ENCODE data around the gene PPP1R14C.

PPP1R14C gene

GRCh38 chr6:150233843-150234269 is 91.0 kb downstream of the PPP1R14C start:
- Histone ChIP-seq H3K9ac (ENCODE audit: low read length) (no peak overlapping the region), H3K36me3 (replicated peaks; ENCODE audit: low read depth, low read length) (no peaks in the 10 kb centered on the region), H3K9me3 (ENCODE audit: insufficient read depth, low read length) (no peaks in the 10 kb centered on the region), H3K27ac (ENCODE audit: low read length) (no peak overlapping the region), H2AFZ (ENCODE audit: low read depth, low read length) (no peak overlapping the region), H3K4me1 (ENCODE audit: low read length) (no peaks in the 10 kb centered on the region), H3K4me2 (ENCODE audit: low read length) (no peak overlapping the region), H4K20me1 (ENCODE audit: insufficient read depth, low read length) (no peaks in the 10 kb centered on the region), H3K4me3 (ENCODE audit: low read length) (no peak overlapping the region), H3K27me3 (ENCODE audit: low read depth, low read length) (no peaks in the 10 kb centered on the region), H3K79me2 (ENCODE audit: low read length) (no peaks in the 10 kb centered on the region)
- TF ChIP-seq, protein P1, sequence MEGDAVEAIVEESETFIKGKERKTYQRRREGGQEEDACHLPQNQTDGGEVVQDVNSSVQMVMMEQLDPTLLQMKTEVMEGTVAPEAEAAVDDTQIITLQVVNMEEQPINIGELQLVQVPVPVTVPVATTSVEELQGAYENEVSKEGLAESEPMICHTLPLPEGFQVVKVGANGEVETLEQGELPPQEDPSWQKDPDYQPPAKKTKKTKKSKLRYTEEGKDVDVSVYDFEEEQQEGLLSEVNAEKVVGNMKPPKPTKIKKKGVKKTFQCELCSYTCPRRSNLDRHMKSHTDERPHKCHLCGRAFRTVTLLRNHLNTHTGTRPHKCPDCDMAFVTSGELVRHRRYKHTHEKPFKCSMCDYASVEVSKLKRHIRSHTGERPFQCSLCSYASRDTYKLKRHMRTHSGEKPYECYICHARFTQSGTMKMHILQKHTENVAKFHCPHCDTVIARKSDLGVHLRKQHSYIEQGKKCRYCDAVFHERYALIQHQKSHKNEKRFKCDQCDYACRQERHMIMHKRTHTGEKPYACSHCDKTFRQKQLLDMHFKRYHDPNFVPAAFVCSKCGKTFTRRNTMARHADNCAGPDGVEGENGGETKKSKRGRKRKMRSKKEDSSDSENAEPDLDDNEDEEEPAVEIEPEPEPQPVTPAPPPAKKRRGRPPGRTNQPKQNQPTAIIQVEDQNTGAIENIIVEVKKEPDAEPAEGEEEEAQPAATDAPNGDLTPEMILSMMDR (IDR thresholded peaks at IDR 0.05; ENCODE audit: low read depth, low read length) = no peak
- TF ChIP-seq EZH2phosphoT487 (IDR thresholded peaks at IDR 0.05; ENCODE audit: low read depth) = no peak

DNA sequence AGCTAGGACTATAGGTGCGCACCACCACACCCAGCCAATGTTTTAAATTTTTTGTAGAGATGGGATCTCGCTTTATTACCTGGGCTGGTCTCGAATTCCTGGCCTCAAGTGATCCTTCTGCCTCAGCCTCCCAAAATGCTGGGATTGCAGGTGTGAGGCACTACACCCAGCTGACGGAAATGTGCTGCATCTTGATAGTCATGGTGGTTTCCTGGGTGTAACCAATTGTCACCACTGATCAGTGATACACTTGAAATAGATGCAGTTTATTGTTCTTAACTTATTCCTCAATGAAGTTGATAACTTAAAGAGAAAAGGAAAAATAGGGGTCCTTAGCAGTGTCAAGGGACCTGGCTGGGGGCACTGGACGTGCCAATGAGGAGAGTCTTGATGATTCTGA is 92.4 kb downstream of the PPP1R14C start:
- H3K27me3 ChIP-seq (ENCODE audit: low read depth, low read length) = no peaks in the 10 kb centered on the region
- no peaks in the 10 kb centered on the region for H3K36me3 ChIP-seq (replicated peaks; ENCODE audit: low read depth, low read length)
- no peak overlapping the region for H2AFZ ChIP-seq (ENCODE audit: low read depth, low read length)
- TF ChIP-seq, protein P1 (IDR thresholded peaks at IDR 0.05; ENCODE audit: low read depth, low read length) = no peak
- TF ChIP-seq EZH2phosphoT487 (IDR thresholded peaks at IDR 0.05; ENCODE audit: low read depth) = no peak
- H3K9me3 ChIP-seq (ENCODE audit: insufficient read depth, low read length) = no peaks in the 10 kb centered on the region
- H3K4me1 ChIP-seq (ENCODE audit: low read length) = no peaks in the 10 kb centered on the region
- no peak overlapping the region for H3K4me2 ChIP-seq (ENCODE audit: low read length)
- no peak overlapping the region for H3K27ac ChIP-seq (ENCODE audit: low read length)
- no peaks in the 10 kb centered on the region for H4K20me1 ChIP-seq (ENCODE audit: insufficient read depth, low read length)
- no peak overlapping the region for H3K9ac ChIP-seq (ENCODE audit: low read length)
- no peaks in the 10 kb centered on the region for H3K79me2 ChIP-seq (ENCODE audit: low read length)
- no peak overlapping the region for H3K4me3 ChIP-seq (ENCODE audit: low read length)

- H3K4me3 ChIP-seq (ENCODE audit: low read length) = no peak overlapping the region
- H3K27me3 ChIP-seq (ENCODE audit: low read depth, low read length) = no peaks in the 10 kb centered on the region
- TF ChIP-seq EZH2phosphoT487 (IDR thresholded peaks at IDR 0.05; ENCODE audit: low read depth) = no peak
- TF ChIP-seq, protein P1 (IDR thresholded peaks at IDR 0.05; ENCODE audit: low read depth, low read length) = no peak
- no peaks in the 10 kb centered on the region for H3K79me2 ChIP-seq (ENCODE audit: low read length)
- H3K36me3 ChIP-seq (replicated peaks; ENCODE audit: low read depth, low read length) = no peaks in the 10 kb centered on the region
- no peak overlapping the region for H3K4me2 ChIP-seq (ENCODE audit: low read length)
- H2AFZ ChIP-seq (ENCODE audit: low read depth, low read length) = no peak overlapping the region
- H3K27ac ChIP-seq (ENCODE audit: low read length) = no peak overlapping the region
- no peaks in the 10 kb centered on the region for H4K20me1 ChIP-seq (ENCODE audit: insufficient read depth, low read length)
- H3K9ac ChIP-seq (ENCODE audit: low read length) = no peak overlapping the region
- peaks cover 1% of the 10 kb centered on the region; the same call in 1 of the 2 replicates for H3K4me1 ChIP-seq (ENCODE audit: low read length)
- no peaks in the 10 kb centered on the region for H3K9me3 ChIP-seq (ENCODE audit: insufficient read depth, low read length)
Measured at GRCh38 chr6:150236114-150236513, 93.3 kb downstream of the PPP1R14C start.

GRCh38 chr6:150236544-150236943 is 93.7 kb downstream of the PPP1R14C start:
- Histone ChIP-seq H3K4me2 (ENCODE audit: low read length) (no peak overlapping the region), H3K79me2 (ENCODE audit: low read length) (no peaks in the 10 kb centered on the region), H3K4me1 (ENCODE audit: low read length) (peaks cover 3% of the 10 kb centered on the region; the same call in 1 of the 2 replicates), H3K9ac (ENCODE audit: low read length) (no peak overlapping the region), H3K27ac (ENCODE audit: low read length) (no peak overlapping the region), H3K36me3 (replicated peaks; ENCODE audit: low read depth, low read length) (no peaks in the 10 kb centered on the region), H3K27me3 (ENCODE audit: low read depth, low read length) (no peaks in the 10 kb centered on the region), H4K20me1 (ENCODE audit: insufficient read depth, low read length) (no peaks in the 10 kb centered on the region), H3K9me3 (ENCODE audit: insufficient read depth, low read length) (no peaks in the 10 kb centered on the region), H3K4me3 (ENCODE audit: low read length) (no peak overlapping the region), H2AFZ (ENCODE audit: low read depth, low read length) (no peak overlapping the region)
- TF ChIP-seq, protein P1 (IDR thresholded peaks at IDR 0.05; ENCODE audit: low read depth, low read length) = no peak
- TF ChIP-seq EZH2phosphoT487 (IDR thresholded peaks at IDR 0.05; ENCODE audit: low read depth) = no peak

Data from OCI-LY3 (cell line).